ENCODE data around the gene SH3RF3. TPM values are rescaled to one million over a fixed set of nuclear protein-coding genes. Genes with fewer than 3 reads are reported as not detected.

Gene SH3RF3
- total and polyA plus RNA-seq, 2 donors (not counting 1 experiment from before 2014, with no cell fraction given) = 8.3 to 10.1 TPM

GRCh38 chr2:109287413-109287812, 158.4 kb downstream of the SH3RF3 start:
- Histone ChIP-seq H3K27ac (ENCODE audit: insufficient read depth, low read length) (no peak overlapping the region), H4K20me1 (ENCODE audit: control insufficient read depth, extremely low read depth, insufficient read depth, low read length) (peaks cover 2% of the 10 kb centered on the region)
- TF ChIP-seq EZH2 (IDR thresholded peaks at IDR 0.05; ENCODE audit: low read length, missing control alignments) = no peak
- TF ChIP-seq, protein P1, sequence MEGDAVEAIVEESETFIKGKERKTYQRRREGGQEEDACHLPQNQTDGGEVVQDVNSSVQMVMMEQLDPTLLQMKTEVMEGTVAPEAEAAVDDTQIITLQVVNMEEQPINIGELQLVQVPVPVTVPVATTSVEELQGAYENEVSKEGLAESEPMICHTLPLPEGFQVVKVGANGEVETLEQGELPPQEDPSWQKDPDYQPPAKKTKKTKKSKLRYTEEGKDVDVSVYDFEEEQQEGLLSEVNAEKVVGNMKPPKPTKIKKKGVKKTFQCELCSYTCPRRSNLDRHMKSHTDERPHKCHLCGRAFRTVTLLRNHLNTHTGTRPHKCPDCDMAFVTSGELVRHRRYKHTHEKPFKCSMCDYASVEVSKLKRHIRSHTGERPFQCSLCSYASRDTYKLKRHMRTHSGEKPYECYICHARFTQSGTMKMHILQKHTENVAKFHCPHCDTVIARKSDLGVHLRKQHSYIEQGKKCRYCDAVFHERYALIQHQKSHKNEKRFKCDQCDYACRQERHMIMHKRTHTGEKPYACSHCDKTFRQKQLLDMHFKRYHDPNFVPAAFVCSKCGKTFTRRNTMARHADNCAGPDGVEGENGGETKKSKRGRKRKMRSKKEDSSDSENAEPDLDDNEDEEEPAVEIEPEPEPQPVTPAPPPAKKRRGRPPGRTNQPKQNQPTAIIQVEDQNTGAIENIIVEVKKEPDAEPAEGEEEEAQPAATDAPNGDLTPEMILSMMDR (conservative IDR thresholded peaks at IDR 0.05 in 1 of 2, IDR thresholded peaks at IDR 0.05 in 1 of 2; ENCODE audit: low read depth in 1 of 2, low read length in 2 of 2) = no peak

DNA sequence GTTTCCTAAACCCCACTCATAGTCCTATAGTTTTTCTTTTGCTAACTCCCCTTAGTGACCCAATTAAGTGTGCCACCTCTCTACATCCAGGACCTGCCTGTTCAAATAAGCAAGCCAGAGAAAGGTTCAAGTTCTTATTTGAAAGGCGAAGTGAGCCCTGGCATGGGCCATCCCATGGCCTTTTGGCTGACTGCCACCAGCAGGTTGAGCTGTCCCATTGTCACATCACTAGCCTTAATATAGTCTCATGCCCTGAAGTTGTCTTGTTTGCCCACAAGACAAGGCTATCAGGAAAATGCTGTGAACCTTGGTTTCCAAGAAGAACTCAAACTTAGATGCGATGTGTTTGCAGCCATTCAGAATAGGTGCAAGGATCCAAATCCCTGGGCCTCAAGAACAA, 158.8 kb downstream of the SH3RF3 start:
- Histone ChIP-seq H3K79me2 (ENCODE audit: control insufficient read depth, insufficient read depth, low read length) (peaks cover 22% of the 10 kb centered on the region), H3K36me3 (ENCODE audit: control insufficient read depth, insufficient read depth, low read length) (no peaks in the 10 kb centered on the region), H3K27me3 (ENCODE audit: control insufficient read depth, insufficient read depth, low read length) (no peaks in the 10 kb centered on the region), H4K20me1 (ENCODE audit: control insufficient read depth, extremely low read depth, insufficient read depth, low read length) (peaks cover 2% of the 10 kb centered on the region), H3K4me3 (replicated peaks in 1 of 4; ENCODE audit: control extremely low read depth in 1 of 4, insufficient read depth in 1 of 4, low read depth in 3 of 4, low read length in 4 of 4) (no peak overlapping the region), H2AFZ (ENCODE audit: low read length) (no peak overlapping the region), H3K4me2 (ENCODE audit: extremely low read depth, insufficient read depth, low read length) (no peak overlapping the region), H3K4me1 (ENCODE audit: control insufficient read depth, extremely low read depth, insufficient read depth, low read length) (peaks cover 22% of the 10 kb centered on the region), H3K9me3 (ENCODE audit: control insufficient read depth, insufficient read depth, low read depth, low read length) (no peaks in the 10 kb centered on the region), H3K9ac (ENCODE audit: insufficient read depth, low read length) (no peak overlapping the region), H3K27ac (ENCODE audit: insufficient read depth, low read length) (no peak overlapping the region)
- TF ChIP-seq, protein P1 (conservative IDR thresholded peaks at IDR 0.05 in 1 of 2, IDR thresholded peaks at IDR 0.05 in 1 of 2; ENCODE audit: low read depth in 1 of 2, low read length in 2 of 2) = no peak
- TF ChIP-seq EZH2 (IDR thresholded peaks at IDR 0.05; ENCODE audit: low read length, missing control alignments) = no peak
- no peak for DNase-seq (ENCODE audit: low read depth in 2 of 2)

More at GRCh38 chr2:109287413-109287812, 158.4 kb downstream of the SH3RF3 start:
- no peak overlapping the region for H3K9ac ChIP-seq (ENCODE audit: insufficient read depth, low read length)
- no peak overlapping the region for H3K4me3 ChIP-seq (replicated peaks in 1 of 4; ENCODE audit: control extremely low read depth in 1 of 4, insufficient read depth in 1 of 4, low read depth in 3 of 4, low read length in 4 of 4)
- DNase-seq (ENCODE audit: low read depth in 2 of 2) = no peak
- H3K27me3 ChIP-seq (ENCODE audit: control insufficient read depth, insufficient read depth, low read length) = no peaks in the 10 kb centered on the region
- H3K36me3 ChIP-seq (ENCODE audit: control insufficient read depth, insufficient read depth, low read length) = no peaks in the 10 kb centered on the region
- H3K79me2 ChIP-seq (ENCODE audit: control insufficient read depth, insufficient read depth, low read length) = peaks cover 24% of the 10 kb centered on the region
- H3K9me3 ChIP-seq (ENCODE audit: control insufficient read depth, insufficient read depth, low read depth, low read length) = no peaks in the 10 kb centered on the region
- peaks cover 22% of the 10 kb centered on the region for H3K4me1 ChIP-seq (ENCODE audit: control insufficient read depth, extremely low read depth, insufficient read depth, low read length)
- H3K4me2 ChIP-seq (ENCODE audit: extremely low read depth, insufficient read depth, low read length) = no peak overlapping the region
- no peak overlapping the region for H2AFZ ChIP-seq (ENCODE audit: low read length)

- H3K4me1 ChIP-seq (ENCODE audit: control insufficient read depth, extremely low read depth, insufficient read depth, low read length) = peaks cover 19% of the 10 kb centered on the region
- no peak overlapping the region for H3K4me2 ChIP-seq (ENCODE audit: extremely low read depth, insufficient read depth, low read length)
- H2AFZ ChIP-seq (ENCODE audit: low read length) = no peak overlapping the region
- H3K27me3 ChIP-seq (ENCODE audit: control insufficient read depth, insufficient read depth, low read length) = no peaks in the 10 kb centered on the region
- no peaks in the 10 kb centered on the region for H3K36me3 ChIP-seq (ENCODE audit: control insufficient read depth, insufficient read depth, low read length)
- no peak overlapping the region for H3K4me3 ChIP-seq (replicated peaks in 1 of 4; ENCODE audit: control extremely low read depth in 1 of 4, insufficient read depth in 1 of 4, low read depth in 3 of 4, low read length in 4 of 4)
- TF ChIP-seq EZH2 (IDR thresholded peaks at IDR 0.05; ENCODE audit: low read length, missing control alignments) = no peak
- TF ChIP-seq, protein P1 (conservative IDR thresholded peaks at IDR 0.05 in 1 of 2, IDR thresholded peaks at IDR 0.05 in 1 of 2; ENCODE audit: low read depth in 1 of 2, low read length in 2 of 2) = no peak
- H3K79me2 ChIP-seq (ENCODE audit: control insufficient read depth, insufficient read depth, low read length) = peaks cover 26% of the 10 kb centered on the region
- H3K27ac ChIP-seq (ENCODE audit: insufficient read depth, low read length) = no peak overlapping the region
- peaks cover 2% of the 10 kb centered on the region for H4K20me1 ChIP-seq (ENCODE audit: control insufficient read depth, extremely low read depth, insufficient read depth, low read length)
- no peak overlapping the region for H3K9ac ChIP-seq (ENCODE audit: insufficient read depth, low read length)
- no peak for DNase-seq (ENCODE audit: low read depth in 2 of 2)
- H3K9me3 ChIP-seq (ENCODE audit: control insufficient read depth, insufficient read depth, low read depth, low read length) = no peaks in the 10 kb centered on the region
Measured at GRCh38 chr2:109288544-109289368, 159.8 kb downstream of the SH3RF3 start.

Measured in fibroblast of lung (primary cell).